GM21786 (cell line): ENCODE data around the gene FBXO7.
A peak's percentile ranks its signal among the peaks of the same experiment; 100 is the strongest.
"Not testable (repeated sequence)": the region's sequence is repeated elsewhere in the genome, so short reads cannot be mapped to it uniquely, and the experiment has no call there.

ENCODE experiments used
- ATAC-seq: cut with Tn5 transposase; IDR thresholded peaks from one replicate; pipeline ENCODE4 v1.9.1; 2021; ENCODE audit not compliant: unreplicated experiment

The FBXO7 gene

GRCh38 chr22:32474635-32475467, at the start of gene FBXO7:
TSS of gene FBXO7 (plus strand) at chr22:32474811. CDS start at chr22:32475003, 192 bp downstream.
- ATAC-seq: peak; percentile 60

- ATAC-seq: no peak
These were observed 47.7 kb upstream of the FBXO7 start for GRCh38 chr22:32426881-32427280.

- no peak for ATAC-seq
These were observed 44.3 kb upstream of the FBXO7 start for GRCh38 chr22:32430352-32430751.

- no peak for ATAC-seq
These were observed 30.5 kb upstream of the FBXO7 start for GRCh38 chr22:32444068-32444467.

- no peak for ATAC-seq
These were observed 28.3 kb upstream of the FBXO7 start for GRCh38 chr22:32446321-32446720.

GRCh38 chr22:32448980-32449379, 25.6 kb upstream of the FBXO7 start:
- no peak for ATAC-seq

GRCh38 chr22:32457031-32457430, 17.6 kb upstream of the FBXO7 start:
- ATAC-seq: no peak

- ATAC-seq: no peak
These were observed 12.2 kb upstream of the FBXO7 start for GRCh38 chr22:32462452-32462851.

GRCh38 chr22:32465661-32466060, 8.9 kb upstream of the FBXO7 start:
- ATAC-seq: no peak

- ATAC-seq: no peak
These were observed 8.1 kb upstream of the FBXO7 start for GRCh38 chr22:32466496-32466895.

GRCh38 chr22:32469799-32470212, 4.8 kb upstream of the FBXO7 start:
- no peak for ATAC-seq

- no peak for ATAC-seq
These were observed 1.1 kb upstream of the FBXO7 start for GRCh38 chr22:32473388-32473952.

GRCh38 chr22:32475468-32476010, 928 bp downstream of the FBXO7 start:
- ATAC-seq: no peak

GRCh38 chr22:32476281-32477195, 1.9 kb downstream of the FBXO7 start:
- ATAC-seq: no peak

- no peak for ATAC-seq
These were observed 3.0 kb downstream of the FBXO7 start for GRCh38 chr22:32477596-32477995.

GRCh38 chr22:32478552-32478951, 3.9 kb downstream of the FBXO7 start:
- ATAC-seq: not testable (repeated sequence)

- ATAC-seq: no peak
These were observed 4.4 kb downstream of the FBXO7 start for GRCh38 chr22:32478994-32479393.

GRCh38 chr22:32480238-32480637, 5.6 kb downstream of the FBXO7 start:
- ATAC-seq: no peak

- ATAC-seq: no peak
These were observed 8.1 kb downstream of the FBXO7 start for GRCh38 chr22:32482708-32483107.

GRCh38 chr22:32486656-32487390, 12.2 kb downstream of the FBXO7 start:
- no peak for ATAC-seq

- no peak for ATAC-seq
These were observed 12.8 kb downstream of the FBXO7 start for GRCh38 chr22:32487461-32487860.
